ENCODE results near the gene FCHSD2. TPM values are rescaled to one million over a fixed set of nuclear protein-coding genes. Genes with fewer than 3 reads are reported as not detected.

FCHSD2 gene
- total and polyA plus RNA-seq, 2 of the 13 experiments (the other 11 are each of a cell fraction or from before 2014, with no cell fraction given) = 20.5 to 24.8 TPM

GRCh38 chr11:73187854-73188253, 45.7 kb upstream of the FCHSD2 start (continued):
- TF ChIP-seq TRIM22 (IDR thresholded peaks at IDR 0.05) = no peak
- TF ChIP-seq, protein P1, sequence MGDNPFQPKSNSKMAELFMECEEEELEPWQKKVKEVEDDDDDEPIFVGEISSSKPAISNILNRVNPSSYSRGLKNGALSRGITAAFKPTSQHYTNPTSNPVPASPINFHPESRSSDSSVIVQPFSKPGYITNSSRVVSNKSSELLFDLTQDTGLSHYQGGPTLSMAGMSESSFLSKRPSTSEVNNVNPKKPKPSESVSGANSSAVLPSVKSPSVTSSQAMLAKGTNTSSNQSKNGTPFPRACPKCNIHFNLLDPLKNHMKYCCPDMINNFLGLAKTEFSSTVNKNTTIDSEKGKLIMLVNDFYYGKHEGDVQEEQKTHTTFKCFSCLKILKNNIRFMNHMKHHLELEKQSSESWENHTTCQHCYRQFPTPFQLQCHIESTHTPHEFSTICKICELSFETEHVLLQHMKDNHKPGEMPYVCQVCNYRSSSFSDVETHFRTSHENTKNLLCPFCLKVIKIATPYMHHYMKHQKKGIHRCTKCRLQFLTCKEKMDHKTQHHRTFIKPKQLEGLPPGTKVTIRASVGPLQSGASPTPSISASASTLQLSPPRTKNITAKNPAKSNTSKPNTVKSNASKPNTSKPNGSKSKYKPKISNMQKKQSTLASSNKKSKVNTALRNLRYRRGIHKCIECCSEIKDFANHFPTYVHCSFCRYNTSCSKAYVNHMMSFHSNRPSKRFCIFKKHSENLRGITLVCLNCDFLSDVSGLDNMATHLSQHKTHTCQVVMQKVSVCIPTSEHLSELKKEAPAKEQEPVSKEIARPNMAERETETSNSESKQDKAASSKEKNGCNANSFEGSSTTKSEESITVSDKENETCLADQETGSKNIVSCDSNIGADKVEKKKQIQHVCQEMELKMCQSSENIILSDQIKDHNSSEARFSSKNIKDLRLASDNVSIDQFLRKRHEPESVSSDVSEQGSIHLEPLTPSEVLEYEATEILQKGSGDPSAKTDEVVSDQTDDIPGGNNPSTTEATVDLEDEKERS (CRISPR knock-in tag; IDR thresholded peaks at IDR 0.05) = no peak
- TF ChIP-seq ZNF614 (CRISPR knock-in tag; IDR thresholded peaks at IDR 0.05; ENCODE audit: borderline replicate concordance) = no peak
- TF ChIP-seq ZNF34 (CRISPR knock-in tag; IDR thresholded peaks at IDR 0.05; ENCODE audit: borderline replicate concordance) = no peak
- TF ChIP-seq TBL1XR1 (IDR thresholded peaks at IDR 0.05; ENCODE audit: borderline replicate concordance, low read length, partially characterized antibody) = no peak
- TF ChIP-seq, protein P2, sequence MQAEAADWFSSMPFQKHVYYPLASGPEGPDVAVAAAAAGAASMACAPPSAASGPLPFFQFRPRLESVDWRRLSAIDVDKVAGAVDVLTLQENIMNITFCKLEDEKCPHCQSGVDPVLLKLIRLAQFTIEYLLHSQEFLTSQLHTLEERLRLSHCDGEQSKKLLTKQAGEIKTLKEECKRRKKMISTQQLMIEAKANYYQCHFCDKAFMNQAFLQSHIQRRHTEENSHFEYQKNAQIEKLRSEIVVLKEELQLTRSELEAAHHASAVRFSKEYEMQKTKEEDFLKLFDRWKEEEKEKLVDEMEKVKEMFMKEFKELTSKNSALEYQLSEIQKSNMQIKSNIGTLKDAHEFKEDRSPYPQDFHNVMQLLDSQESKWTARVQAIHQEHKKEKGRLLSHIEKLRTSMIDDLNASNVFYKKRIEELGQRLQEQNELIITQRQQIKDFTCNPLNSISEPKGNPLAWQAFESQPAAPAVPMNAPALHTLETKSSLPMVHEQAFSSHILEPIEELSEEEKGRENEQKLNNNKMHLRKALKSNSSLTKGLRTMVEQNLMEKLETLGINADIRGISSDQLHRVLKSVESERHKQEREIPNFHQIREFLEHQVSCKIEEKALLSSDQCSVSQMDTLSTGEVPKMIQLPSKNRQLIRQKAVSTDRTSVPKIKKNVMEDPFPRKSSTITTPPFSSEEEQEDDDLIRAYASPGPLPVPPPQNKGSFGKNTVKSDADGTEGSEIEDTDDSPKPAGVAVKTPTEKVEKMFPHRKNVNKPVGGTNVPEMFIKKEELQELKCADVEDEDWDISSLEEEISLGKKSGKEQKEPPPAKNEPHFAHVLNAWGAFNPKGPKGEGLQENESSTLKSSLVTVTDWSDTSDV (CRISPR knock-in tag; IDR thresholded peaks at IDR 0.05) = no peak
